OCI-LY1 (cell line): ENCODE data around the gene LIPC.

Source experiments
- EZH2 ChIP-seq: fragments of 200-600 bp; sonication (generic), shearing (Covaris generic); IDR thresholded peaks from 2 replicates; pipeline ENCODE4 v1.8.0; 2017; ENCODE audit warnings: borderline replicate concordance, mixed run types, mild to moderate bottlenecking, antibody characterized with exemption, low read length, moderate library complexity, mixed read lengths
- TF ChIP-seq, protein P1 (sequence below): fragments of 200-600 bp; sonication (generic), shearing (Covaris generic); IDR thresholded peaks from 2 replicates; pipeline ENCODE4 v1.5.1; 2017; ENCODE audit warnings: mild to moderate bottlenecking, antibody characterized with exemption, low read length, moderate library complexity, mixed read lengths

DNA sequence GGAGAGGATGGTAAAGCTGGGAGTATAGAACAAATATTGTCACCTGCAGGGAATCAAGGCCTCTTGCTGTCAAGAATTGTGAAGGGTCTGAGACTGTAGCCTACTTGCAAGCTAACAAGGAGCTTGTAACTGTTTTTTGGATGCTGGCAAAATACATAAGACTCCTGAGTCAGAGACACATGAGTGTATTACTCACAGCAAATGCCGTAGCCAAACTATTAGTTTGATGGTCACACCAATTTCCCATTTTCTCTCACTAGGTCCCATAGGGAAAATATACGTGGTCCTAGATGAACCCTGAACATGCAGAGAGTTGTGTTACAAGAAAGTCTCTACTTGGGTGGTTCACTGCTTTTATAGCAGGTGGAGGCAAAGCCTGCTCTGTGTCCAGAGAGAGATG is 44.7 kb upstream of the LIPC start:
- TF ChIP-seq, protein P1, sequence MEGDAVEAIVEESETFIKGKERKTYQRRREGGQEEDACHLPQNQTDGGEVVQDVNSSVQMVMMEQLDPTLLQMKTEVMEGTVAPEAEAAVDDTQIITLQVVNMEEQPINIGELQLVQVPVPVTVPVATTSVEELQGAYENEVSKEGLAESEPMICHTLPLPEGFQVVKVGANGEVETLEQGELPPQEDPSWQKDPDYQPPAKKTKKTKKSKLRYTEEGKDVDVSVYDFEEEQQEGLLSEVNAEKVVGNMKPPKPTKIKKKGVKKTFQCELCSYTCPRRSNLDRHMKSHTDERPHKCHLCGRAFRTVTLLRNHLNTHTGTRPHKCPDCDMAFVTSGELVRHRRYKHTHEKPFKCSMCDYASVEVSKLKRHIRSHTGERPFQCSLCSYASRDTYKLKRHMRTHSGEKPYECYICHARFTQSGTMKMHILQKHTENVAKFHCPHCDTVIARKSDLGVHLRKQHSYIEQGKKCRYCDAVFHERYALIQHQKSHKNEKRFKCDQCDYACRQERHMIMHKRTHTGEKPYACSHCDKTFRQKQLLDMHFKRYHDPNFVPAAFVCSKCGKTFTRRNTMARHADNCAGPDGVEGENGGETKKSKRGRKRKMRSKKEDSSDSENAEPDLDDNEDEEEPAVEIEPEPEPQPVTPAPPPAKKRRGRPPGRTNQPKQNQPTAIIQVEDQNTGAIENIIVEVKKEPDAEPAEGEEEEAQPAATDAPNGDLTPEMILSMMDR, result no peak
- no peak for TF ChIP-seq EZH2
